GM19240 (cell line): ENCODE measurements around the gene FANCG.
A peak's percentile ranks its signal among the peaks of the same experiment; 100 is the strongest.

Experiments used
- DNase-seq: peaks from one replicate; pipeline ENCODE4 v3.0.0; 2011; ENCODE audit warnings: low spot score; ENCODE audit not compliant: insufficient read length

The FANCG gene

GRCh38 chr9:35103660-35104191 lies 24.0 kb upstream of the FANCG start:
- no peak for DNase-seq

GRCh38 chr9:35102769-35103659 lies 23.3 kb upstream of the FANCG start, which contains the start of gene STOML2:
Gene STOML2 (minus strand): TSS chr9:35103131. CDS start chr9:35103094, 37 bp downstream.
- DNase-seq = peak; percentile 93

GRCh38 chr9:35102465-35102768 lies 22.7 kb upstream of the FANCG start:
- DNase-seq = no peak

DNA sequence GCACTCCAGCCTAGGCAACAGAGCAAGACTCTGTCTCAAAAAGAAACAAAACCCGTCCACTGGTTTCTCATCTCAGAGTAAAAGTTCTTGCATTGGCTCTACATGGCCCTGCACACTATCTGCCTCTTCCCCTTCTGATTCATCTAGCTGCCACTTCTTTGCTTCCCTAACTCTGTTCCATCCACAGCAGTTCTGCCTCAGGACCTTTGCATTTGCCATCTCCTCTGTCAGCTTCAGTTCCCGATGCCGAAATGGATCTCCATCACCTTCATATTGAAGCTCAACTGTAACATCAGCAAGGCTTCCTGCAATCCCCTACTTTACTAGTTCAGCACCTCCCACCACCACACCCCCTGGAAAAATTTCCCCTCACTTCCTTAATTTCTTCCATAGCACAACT lies 17.8 kb upstream of the FANCG start:
- no peak for DNase-seq

GRCh38 chr9:35096035-35096849 lies 16.5 kb upstream of the FANCG start, which contains the start of gene PIGO:
Gene PIGO (minus strand): TSS chr9:35096591. CDS start chr9:35095565, 1,026 bp downstream.
- peak; percentile 76 for DNase-seq

DNA sequence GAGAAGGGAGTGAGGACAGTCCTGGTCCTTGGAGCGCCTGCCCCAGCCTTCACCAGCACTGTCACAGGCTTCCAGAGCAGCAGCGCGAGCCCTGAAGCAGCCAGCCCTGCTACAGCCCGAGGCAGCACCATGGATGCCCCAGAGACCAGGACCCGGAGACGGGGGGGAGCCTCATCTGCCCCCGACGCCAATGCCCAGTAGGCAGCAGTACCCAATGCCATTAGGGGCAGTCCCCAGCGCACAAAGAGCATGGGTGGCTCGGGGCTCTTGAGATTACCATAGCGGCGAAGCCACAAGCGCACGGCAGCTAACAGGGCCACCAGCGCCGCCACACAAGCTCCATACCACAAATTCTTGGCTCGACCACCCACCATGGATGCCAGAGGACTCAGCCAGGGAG lies 11.8 kb upstream of the FANCG start:
- DNase-seq = no peak

DNA sequence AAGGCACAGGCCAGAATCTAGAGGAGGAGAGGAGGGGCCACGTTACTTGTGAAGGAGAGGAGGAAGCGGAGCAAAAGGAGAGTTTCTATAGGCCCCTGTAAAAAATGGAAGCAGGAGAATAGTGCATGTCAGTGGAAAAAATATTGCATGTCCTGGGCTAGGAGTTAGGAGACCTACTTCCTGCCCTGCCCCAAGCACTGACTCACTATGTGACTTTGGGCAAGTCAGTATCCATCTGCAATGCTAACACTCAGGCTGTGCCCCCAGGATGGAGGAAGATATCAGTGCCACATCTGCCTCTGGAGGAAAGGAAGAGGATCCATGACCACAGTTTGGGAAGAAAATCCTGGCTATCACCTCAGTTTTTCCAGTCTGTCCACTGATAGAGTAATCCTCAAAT lies 9.7 kb upstream of the FANCG start:
- DNase-seq = no peak

DNA sequence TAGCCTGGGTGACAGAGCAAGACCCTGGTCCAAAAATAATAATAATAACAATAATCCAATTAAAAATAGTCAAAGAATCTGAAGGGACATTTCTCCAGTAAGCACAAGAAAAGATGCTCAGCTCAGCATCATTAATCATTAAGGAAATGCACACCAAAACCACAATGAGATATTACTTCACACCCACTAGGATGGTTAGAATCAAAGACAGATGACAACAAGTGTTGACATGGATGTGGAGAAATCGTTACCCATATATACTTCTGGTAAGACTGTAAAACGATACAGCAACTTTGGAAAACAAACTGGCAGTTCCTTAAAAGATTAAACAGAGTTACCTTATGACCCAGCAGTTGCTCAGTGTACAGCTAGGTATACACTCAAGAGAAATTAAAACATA lies 5.3 kb upstream of the FANCG start:
- DNase-seq = no peak

- no peak for DNase-seq
These were observed 709 bp downstream of the FANCG start for GRCh38 chr9:35079041-35079425.

DNA sequence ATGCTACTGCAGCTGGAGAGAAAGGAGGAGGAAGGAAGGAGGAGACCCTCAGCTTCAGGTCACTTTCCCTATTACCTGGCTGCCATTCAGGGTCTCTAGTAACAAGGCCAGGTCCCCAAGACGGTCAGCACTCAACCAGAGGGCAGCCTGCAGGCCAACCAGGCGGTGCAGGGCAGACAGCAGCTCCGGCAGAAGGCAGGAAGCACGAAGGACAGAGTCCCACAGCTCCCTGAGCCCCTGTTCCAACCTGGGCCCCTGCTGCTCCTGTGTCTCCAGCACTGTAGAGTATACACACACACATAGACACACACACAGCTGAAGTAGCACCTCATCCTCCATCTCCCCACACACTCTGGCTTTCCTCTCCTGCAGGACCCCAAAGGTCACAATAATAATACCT lies 1.7 kb downstream of the FANCG start:
- no peak for DNase-seq

DNA sequence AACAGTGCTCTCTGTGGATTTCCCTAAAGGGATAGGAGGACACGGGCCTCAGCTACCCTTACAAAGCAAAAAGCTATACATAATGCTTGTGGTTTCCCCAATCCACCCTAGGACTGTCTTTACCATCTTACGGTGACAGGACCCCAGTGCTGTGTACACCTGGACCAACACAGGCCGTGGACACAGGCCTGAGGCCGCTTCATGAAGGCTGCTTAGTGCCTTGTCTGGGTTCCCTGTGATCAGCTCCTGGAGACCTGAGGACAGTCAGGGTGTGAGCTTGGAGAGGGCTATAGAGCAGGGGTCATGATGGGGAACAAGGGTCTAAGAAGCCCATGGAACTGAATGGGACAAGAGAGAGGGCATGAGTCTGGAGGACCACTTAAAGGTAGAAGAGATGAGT lies 2.9 kb downstream of the FANCG start:
- DNase-seq = no peak

GRCh38 chr9:35075358-35075757 lies 4.4 kb downstream of the FANCG start:
- DNase-seq = no peak

DNA sequence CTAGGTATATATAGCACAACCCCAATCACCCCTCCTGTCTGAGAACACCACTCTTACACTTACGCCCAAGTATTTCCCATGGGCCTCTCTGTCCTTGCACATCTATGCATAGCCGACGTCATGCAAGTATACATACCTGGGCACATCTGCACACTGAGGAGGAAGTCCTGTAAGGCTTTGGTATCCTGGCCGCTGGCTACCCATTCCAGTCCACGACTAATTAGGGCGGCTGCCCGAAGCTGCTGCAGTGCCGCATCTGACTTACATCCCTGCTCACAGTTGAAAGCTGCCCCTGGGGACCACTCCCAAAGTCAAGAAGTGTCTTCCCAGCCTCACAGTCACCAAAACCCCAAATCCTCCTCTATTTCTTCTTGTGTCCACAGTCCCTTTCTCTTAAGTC lies 5.0 kb downstream of the FANCG start:
- no peak for DNase-seq

- no peak for DNase-seq
These were observed 5.6 kb downstream of the FANCG start for GRCh38 chr9:35074141-35074540.

GRCh38 chr9:35073279-35073612 lies 6.5 kb downstream of the FANCG start:
- no peak for DNase-seq

DNA sequence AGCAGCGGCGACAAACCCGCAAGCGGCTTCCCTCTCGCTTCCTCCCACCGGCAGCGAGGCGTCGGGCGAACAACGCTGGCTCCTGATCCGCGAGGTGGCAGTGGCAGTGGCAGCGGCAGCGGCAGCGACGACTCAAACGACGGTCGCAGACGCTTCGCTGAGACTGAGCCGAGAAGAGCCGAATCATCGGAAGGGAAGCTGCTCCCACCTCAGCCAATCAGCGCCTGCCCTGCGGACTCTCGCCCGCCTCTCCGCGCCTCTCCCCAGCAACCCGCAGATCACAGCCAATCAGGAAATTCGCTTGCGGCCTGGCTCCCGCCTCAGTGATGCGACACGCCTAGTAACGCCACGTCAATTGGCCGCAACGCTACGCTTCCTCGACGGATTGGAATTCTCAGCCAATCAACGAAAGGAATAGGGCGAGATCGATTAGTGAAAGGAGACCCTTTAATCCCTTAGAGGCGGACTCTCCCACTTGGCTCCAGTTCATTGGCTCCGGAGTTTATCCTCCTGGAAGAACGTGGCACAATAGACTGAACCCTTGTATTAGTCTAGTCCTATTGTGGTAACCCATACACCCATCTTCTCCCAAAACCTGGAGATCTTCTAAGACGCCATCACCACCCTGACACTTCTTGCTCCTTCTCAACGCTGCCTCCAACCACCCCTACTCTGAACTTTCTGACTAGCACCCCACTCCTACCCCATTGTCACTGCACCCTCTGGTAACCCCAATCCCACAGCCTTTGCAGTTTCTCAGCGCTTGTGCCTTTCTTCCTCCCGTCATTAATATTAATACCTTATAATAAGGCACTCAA lies 7.1 kb downstream of the FANCG start, which contains the start of gene VCP:
VCP (minus strand) TSS at position 165 of the 818 bp plus-strand sequence. CDS start 272 bp downstream, outside the sequence.
- peak; percentile 88 for DNase-seq

DNA sequence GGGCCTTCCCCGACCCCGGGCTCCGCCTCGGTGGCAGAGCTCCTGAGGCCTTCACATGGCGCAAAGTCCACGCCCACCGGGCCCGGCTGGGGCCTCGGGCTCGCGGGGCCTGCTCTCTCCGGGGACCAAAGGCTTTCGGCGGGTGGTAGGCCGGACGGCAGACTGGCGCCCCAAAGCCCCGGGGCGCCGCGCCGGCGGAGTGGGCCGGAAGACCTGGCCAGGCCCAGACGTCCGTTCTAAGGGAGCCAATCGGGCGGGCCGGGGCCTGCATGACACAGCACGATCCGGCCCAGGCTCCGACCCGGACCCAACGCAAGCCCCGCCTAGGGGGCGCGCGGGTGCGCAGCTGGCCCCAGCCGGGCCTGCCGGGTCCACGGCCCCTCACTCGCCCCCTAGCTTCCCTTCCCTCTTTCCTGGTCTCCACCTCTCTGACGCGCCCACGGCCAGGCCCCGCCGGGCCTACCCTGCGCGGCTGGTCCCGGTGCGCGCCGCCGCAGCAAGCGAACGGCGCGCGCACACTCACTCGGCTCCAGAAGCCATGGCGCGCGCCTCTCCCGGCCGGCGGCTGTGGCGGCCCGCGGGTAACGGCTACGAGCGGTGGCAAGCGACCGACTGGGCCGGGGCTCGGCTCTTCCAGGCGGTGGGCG lies 7.8 kb downstream of the FANCG start:
- peak; percentile 50 for DNase-seq

- DNase-seq = no peak
These were observed 8.6 kb downstream of the FANCG start for GRCh38 chr9:35070823-35071813.

- DNase-seq = no peak
These were observed 10.7 kb downstream of the FANCG start for GRCh38 chr9:35069020-35069419.

DNA sequence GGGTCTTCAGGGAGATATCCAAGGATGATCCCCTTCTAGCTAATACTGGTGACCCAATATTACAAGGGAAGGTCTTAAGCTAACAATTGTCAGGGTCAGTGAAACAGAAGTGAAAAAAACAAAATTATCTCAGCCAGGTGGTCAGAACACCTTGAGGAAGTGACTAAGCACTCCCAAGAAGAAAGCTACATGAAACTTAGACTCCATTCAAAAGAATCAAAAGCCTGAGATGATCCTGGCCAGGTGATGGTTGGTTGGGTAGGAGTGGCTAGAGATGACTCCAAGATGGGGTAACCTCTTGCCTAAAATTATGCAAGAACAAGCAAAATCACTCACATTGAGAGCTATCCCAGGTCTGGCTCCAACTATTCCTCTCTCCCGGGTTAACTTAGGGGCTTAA lies 12.7 kb downstream of the FANCG start:
- DNase-seq = no peak
